Osteoblast (primary cell): ENCODE data around the gene JAZF1. TPM values are rescaled to one million over a fixed set of nuclear protein-coding genes. Genes with fewer than 3 reads are reported as not detected.

Experiments used
- DNase-seq: peaks from one replicate; pipeline ENCODE4 v3.0.0; 2011; ENCODE audit warnings: low spot score, mixed read lengths; ENCODE audit not compliant: insufficient read length; ENCODE audit errors: missing footprints
- H2AFZ ChIP-seq: 2 replicates; pipeline ENCODE4 v1.6.0; 2011; ENCODE audit warnings: mild to moderate bottlenecking, low read length
- H3K27ac ChIP-seq: 2 replicates; pipeline ENCODE4 v1.5.1; 2011; ENCODE audit warnings: mild to moderate bottlenecking, low read depth, low read length, moderate library complexity
- H3K27me3 ChIP-seq: 2 replicates; pipeline ENCODE4 v1.6.0; 2012; ENCODE audit warnings: mild to moderate bottlenecking, control low read depth, inconsistent platforms, low read length, moderate library complexity; ENCODE audit not compliant: insufficient read depth
- H3K36me3 ChIP-seq: 2 replicates; pipeline ENCODE4 v1.5.1; 2011; ENCODE audit warnings: mild to moderate bottlenecking, low read length, control low read depth, moderate library complexity; ENCODE audit not compliant: insufficient read depth
- H3K4me1 ChIP-seq: 2 replicates; pipeline ENCODE4 v1.5.1; 2011; ENCODE audit warnings: mild to moderate bottlenecking, low read length, control low read depth, moderate library complexity; ENCODE audit not compliant: insufficient read depth
- H3K4me2 ChIP-seq: 2 replicates; pipeline ENCODE4 v1.6.0; 2011; ENCODE audit warnings: mild to moderate bottlenecking, low read length; ENCODE audit not compliant: insufficient read depth
- H3K4me3 ChIP-seq: fragments of 200-600 bp; sonication (generic); 3 replicates; pipeline ENCODE4 v1.5.1; 2012; ENCODE audit warnings: mild to moderate bottlenecking, low read length, inconsistent platforms; ENCODE audit not compliant: insufficient read depth
- H3K79me2 ChIP-seq: 2 replicates; pipeline ENCODE4 v1.6.0; 2012; ENCODE audit warnings: mild to moderate bottlenecking, low read length, control low read depth, inconsistent platforms; ENCODE audit not compliant: insufficient read depth
- H3K9me3 ChIP-seq: 2 replicates; pipeline ENCODE4 v1.5.1; 2011; ENCODE audit warnings: low read depth, low read length, control low read depth
- H4K20me1 ChIP-seq: 2 replicates; pipeline ENCODE4 v1.6.0; 2012; ENCODE audit warnings: mild to moderate bottlenecking, low read length, control low read depth; ENCODE audit not compliant: insufficient read depth
- CTCF ChIP-seq: IDR thresholded peaks from 2 replicates; pipeline ENCODE4 v1.5.1; 2011; ENCODE audit warnings: mild to moderate bottlenecking, low read depth, low read length, moderate library complexity; ENCODE audit errors: extremely low read depth
- total RNA-seq: library from RNA; depleted of rRNA; stranded (reverse); fragments of >200 nt; gene quantifications from 2 replicates; pipeline ENCODE4 v1.2.3, GENCODE V29; 2012

Gene JAZF1
- total RNA-seq, 1 donor: 15.9 TPM

GRCh38 chr7:28054531-28055160 is 125.9 kb downstream of the JAZF1 start:
- H3K27me3 ChIP-seq: no peaks in the 10 kb centered on the region
- H3K79me2 ChIP-seq: peaks cover 15% of the 10 kb centered on the region
- TF ChIP-seq CTCF: no peak
- no peak overlapping the region for H2AFZ ChIP-seq
- H3K27ac ChIP-seq: no peak overlapping the region
- no peaks in the 10 kb centered on the region for H3K36me3 ChIP-seq
- no peak overlapping the region for H3K4me3 ChIP-seq
- H3K4me1 ChIP-seq: peaks cover 28% of the 10 kb centered on the region
- H3K4me2 ChIP-seq: no peak overlapping the region
- no peak for DNase-seq
- H4K20me1 ChIP-seq: no peaks in the 10 kb centered on the region
- no peaks in the 10 kb centered on the region for H3K9me3 ChIP-seq

GRCh38 chr7:28052933-28053332 is 127.7 kb downstream of the JAZF1 start:
- H3K4me2 ChIP-seq: no peak overlapping the region

GRCh38 chr7:28048694-28049093 is 131.9 kb downstream of the JAZF1 start:
- DNase-seq: no peak
- no peak overlapping the region for H2AFZ ChIP-seq
- no peak overlapping the region for H3K4me3 ChIP-seq
- peaks cover 15% of the 10 kb centered on the region for H3K4me1 ChIP-seq
- H4K20me1 ChIP-seq: no peaks in the 10 kb centered on the region
- no peak for TF ChIP-seq CTCF
- no peaks in the 10 kb centered on the region for H3K27me3 ChIP-seq
- peaks cover 18% of the 10 kb centered on the region for H3K79me2 ChIP-seq
- no peaks in the 10 kb centered on the region for H3K9me3 ChIP-seq
- no peak overlapping the region for H3K4me2 ChIP-seq
- H3K27ac ChIP-seq: no peak overlapping the region
- H3K36me3 ChIP-seq: no peaks in the 10 kb centered on the region

More at GRCh38 chr7:28052933-28053332, 127.7 kb downstream of the JAZF1 start:
- peak overlapping the region; percentile 26 for H3K27ac ChIP-seq
- DNase-seq: no peak
- no peaks in the 10 kb centered on the region for H3K36me3 ChIP-seq
- H3K79me2 ChIP-seq: peaks cover 16% of the 10 kb centered on the region
- no peak overlapping the region for H2AFZ ChIP-seq
- no peaks in the 10 kb centered on the region for H4K20me1 ChIP-seq
- no peak overlapping the region for H3K4me3 ChIP-seq
- no peaks in the 10 kb centered on the region for H3K9me3 ChIP-seq
- peaks cover 28% of the 10 kb centered on the region for H3K4me1 ChIP-seq
- no peak for TF ChIP-seq CTCF
- no peaks in the 10 kb centered on the region for H3K27me3 ChIP-seq

- H3K4me3 ChIP-seq: no peak overlapping the region
Measured at GRCh38 chr7:28046035-28046434, 134.6 kb downstream of the JAZF1 start.

More at GRCh38 chr7:28046035-28046434, 134.6 kb downstream of the JAZF1 start:
- H3K27me3 ChIP-seq: no peaks in the 10 kb centered on the region
- peaks cover 9% of the 10 kb centered on the region for H3K79me2 ChIP-seq
- H3K4me2 ChIP-seq: no peak overlapping the region
- H3K4me1 ChIP-seq: peaks cover 18% of the 10 kb centered on the region
- H3K9me3 ChIP-seq: no peaks in the 10 kb centered on the region
- no peak overlapping the region for H2AFZ ChIP-seq
- H3K36me3 ChIP-seq: no peaks in the 10 kb centered on the region
- H3K27ac ChIP-seq: no peak overlapping the region
- TF ChIP-seq CTCF: no peak
- DNase-seq: no peak
- no peaks in the 10 kb centered on the region for H4K20me1 ChIP-seq
